ENCODE data around the gene NUP35.
"Not testable (repeated sequence)": the region's sequence is repeated elsewhere in the genome, so short reads cannot be mapped to it uniquely, and the experiment has no call there.

GRCh38 chr2:183152280-183152679 is 28.0 kb downstream of the NUP35 start:
- TF ChIP-seq CTCF, POLR2AphosphoS5, POLR2A (IDR thresholded peaks at IDR 0.05): not testable (repeated sequence)

Measured in gastroesophageal sphincter (tissue), 3 donors.